Stimulated activated CD4-positive, alpha-beta T cell treated with anti-CD3 and anti-CD28 coated beads, TNF-alpha, amount 100 ng/mL, for 48 hours (primary cell): ENCODE results near the gene IMMT.

Experiments
- DNase-seq, 3 donors: peaks; one replicate each; pipeline ENCODE4 v3.0.0-alpha.2; 2020; ENCODE audit warnings: low read depth in 3 of 3

Gene IMMT

DNA sequence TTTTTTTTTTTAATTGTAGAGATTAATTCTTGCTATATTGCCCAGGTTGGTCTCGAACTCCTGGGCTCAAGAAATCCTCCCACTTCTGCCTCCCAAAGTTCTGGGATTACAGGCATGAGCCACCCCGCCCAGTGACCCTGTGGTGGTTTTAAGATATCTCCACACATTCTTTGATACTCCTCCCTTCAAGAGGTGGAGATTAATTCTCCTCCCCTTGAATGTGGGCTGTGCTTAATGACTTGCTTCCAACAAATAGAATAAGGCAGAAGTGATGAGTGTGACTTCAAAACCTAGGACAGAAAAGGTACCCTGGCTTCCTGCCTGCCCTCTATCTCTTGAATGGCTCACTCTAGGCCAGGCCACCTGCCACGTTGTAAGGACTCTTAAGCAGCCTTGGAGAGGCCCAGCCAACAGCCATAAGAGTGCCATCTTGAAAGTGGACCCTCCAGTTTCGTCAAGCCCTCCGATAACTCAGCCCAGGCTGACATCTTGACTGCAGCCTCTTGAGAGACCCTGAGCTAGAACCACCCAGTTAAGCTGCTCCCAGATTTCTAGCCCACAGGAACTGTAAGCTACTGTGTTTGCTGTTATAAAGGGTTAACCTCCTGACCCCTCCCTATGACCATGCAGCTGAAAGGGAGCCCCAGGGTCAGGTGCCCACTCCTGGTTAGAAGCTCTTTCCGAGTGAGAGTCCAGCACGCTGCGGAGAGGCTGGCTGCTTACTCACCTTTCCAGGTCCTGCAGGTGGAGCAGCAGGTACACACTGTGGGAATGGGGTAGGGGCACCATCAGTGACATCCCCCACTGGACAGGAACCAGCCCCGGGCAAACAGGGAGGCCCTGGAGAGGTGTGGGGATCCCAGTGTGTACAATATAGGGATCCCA lies 31.6 kb upstream of the IMMT start:
- DNase-seq = no peak

DNA sequence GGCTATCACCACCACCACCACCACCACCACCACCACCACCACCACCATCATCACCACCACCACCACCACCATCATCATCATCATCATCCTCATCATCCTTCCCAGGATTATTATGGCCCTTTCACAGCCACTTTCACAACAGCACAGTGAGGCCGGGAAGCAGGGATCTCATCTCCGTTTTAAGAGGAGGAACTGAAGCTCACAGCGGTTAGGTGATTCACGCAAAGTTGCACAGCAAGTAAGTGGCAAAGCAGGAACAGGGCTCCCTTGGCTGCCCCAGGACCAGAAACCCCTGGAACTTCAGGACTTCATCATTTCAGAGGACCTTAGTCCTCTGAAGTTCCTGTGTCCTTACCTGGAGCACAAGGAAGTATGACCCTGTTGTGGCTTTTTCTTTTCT lies 30.8 kb upstream of the IMMT start:
- no peak for DNase-seq

DNA sequence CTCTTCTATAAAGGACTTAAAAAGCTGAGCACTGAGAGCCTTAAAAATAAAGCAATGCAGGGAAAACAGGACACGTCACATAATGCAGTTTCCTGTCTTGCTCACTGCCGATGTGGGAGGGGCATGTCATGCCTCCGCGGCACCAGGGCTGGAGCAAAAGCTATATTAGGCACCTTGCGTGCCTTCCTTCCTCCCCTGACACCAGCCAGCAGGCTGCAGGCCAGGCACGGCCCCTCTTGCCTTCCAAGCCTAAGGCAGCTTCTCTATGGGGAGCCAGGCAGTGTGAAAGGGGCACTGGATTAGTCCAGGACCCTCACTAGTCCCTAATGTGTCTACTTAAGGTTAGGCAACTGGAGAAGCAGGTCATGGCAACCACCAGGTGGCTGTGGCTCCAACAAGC lies 30.3 kb upstream of the IMMT start:
- peak; percentile 19 to 46 (median 22) for DNase-seq

DNA sequence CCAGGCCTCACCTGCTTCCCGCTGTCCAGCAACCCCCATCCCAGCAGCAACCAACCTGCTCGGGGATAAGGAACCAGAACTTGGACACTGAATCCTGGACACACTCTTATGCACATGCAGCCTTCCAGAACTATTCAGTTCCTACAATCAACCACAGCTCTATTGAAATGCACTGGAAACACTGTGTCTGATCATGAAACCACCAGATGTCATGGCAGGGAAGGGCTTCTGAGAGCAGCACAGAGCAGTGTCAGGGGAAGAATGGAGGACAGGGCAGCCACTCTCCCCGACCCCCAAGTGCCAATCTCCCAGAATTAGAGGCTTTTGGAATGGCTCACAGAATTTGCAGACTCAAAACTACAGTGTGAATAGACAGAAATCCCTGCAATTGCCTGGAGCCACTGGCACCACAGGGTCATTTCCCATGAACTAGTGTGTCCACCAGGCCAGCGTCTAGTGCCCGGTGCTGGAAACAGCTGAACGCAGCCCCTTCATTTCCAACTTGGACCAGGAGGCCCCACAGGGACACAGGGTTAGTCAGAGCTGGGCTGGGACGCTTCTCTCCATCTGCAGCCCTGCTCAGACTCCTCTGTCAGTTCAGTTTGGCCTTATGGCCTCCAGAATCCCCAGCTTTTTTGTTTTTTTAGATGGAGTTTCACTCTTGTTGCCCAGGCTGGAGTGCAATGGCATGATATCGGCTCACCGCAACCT lies 29.5 kb upstream of the IMMT start:
- DNase-seq = no peak

DNA sequence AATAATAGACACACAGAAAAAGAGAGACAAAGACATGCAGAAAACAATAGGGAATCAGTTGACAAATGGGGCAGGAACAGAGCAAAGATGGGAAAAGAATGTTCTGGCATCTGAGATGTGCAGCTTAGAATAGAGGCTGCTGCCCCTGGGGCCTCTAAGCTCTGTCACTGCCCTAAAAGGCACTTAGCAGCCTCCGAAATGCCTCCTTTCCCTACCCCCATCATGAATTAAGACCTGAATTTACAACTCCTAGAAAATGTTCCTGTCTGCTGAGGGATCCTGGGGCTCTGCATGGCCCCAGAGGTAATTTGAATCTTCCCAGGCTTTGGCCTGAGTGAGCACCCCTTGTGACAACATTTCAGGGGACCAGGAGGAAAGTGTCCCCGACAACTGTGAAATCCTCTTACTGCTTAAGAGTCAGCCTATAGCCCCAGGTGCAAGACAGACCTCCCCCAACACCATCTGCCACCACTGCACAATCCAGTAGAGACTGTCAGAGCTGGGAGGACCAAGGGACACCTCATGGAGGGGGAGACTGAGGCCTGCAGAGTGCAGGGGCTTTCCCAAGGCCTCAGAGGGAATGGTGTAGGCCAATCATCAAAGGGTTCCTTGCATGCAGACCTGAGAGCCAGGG lies 28.8 kb upstream of the IMMT start:
- DNase-seq = no peak

DNA sequence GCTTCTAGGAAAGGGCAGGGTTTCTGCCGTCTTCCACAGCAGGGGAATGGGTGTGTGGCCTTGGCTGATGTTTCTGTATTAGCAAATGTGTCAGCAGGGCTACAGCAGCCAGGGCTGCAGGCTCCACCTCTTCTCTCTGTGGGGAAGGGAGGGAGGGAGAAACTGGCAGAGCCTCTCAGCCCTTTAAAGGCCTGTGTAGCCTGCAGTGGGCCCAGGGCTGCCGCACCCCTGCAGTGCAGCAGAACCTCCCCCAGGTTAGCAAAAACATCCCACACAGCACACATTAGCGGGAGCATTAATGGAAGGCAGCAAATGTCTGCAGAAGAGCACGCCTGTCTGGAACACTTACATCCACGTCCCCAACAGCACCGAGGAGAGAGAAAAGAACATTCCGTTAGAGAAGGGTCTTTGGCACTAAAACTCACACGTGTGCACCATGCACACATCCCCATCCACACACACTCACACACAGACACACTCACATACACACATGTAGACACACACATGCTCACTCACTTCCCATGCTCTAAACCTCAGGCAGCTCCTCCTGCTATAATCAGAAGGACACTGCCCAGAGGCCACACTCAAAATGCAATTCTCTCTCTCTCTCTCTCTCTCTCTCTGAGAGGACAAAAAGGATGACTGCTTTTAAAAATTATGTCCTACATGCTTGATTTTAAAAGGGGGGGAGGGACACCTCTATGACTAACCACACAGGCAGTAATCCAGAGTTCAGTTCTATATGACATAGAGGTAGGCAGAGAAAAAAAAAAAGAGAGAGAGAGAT lies 28.1 kb upstream of the IMMT start:
- no peak for DNase-seq

DNA sequence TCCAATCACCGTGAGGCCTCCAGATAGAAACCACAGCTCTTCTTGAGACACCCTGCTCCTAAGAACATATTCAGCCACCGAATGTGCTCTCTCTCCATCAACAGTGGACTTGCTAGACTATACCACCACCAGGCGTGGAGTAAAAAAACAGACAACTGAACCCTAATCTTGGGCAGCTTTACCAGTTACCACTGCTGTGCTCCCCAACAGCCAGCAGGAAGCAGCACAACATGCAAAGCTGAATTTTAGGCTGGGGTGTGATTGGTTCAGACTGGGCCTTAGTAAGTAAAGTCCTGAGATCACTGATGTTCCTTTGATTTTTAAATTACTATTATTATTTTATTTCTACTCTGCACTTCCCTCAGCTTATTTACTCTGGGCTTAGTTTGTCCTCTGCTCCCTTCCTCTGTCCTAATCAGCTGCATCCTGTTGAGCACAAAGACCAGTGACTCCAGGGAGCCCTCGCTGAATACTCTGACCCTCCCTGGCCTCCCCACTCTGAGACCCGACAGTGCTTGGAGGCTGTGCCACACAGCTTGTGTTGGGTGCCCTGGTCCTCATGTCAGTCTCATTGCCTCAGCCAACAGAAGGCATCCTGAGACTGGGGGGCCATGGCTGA lies 25.9 kb upstream of the IMMT start:
- DNase-seq = peak; percentile 22 to 34 (median 34)

DNA sequence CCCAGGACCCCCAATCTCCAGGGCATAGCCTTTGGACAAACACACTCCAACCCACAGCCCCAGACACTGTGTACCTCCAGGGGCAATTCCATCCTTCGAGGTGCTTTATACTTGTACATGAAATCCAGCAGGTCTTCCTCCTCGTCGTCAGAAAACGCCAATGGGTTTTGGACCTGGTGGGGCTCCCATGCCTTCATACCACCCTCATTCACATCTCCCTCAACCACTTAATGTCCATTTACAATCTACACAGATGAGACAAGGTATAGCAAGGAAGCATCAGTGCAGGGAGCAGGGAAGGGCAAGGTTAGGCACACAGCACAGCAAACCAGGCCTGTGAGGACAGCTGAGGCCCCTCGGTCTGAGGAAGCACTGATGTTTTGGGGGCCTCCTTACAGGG lies 24.6 kb upstream of the IMMT start:
- DNase-seq = no peak

DNA sequence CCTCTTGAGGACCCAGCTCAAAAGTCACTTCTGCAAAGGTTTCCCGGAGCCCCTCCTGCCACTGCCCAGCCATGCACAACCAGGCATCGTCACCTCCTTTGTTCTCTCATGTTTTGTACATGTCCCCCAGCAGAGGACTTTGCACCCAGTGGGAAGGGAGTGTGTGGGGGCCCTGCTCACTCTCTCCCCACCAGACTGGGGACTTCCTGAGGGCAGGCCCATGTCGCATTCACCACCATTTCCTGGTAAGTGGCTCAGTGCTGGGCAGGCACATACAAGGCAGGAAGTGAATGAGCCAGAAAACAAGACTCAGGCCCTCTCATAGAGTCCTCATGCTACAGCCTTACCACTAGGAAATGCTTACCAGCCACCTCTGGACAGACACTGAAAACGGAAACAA lies 22.9 kb upstream of the IMMT start:
- DNase-seq = no peak

DNA sequence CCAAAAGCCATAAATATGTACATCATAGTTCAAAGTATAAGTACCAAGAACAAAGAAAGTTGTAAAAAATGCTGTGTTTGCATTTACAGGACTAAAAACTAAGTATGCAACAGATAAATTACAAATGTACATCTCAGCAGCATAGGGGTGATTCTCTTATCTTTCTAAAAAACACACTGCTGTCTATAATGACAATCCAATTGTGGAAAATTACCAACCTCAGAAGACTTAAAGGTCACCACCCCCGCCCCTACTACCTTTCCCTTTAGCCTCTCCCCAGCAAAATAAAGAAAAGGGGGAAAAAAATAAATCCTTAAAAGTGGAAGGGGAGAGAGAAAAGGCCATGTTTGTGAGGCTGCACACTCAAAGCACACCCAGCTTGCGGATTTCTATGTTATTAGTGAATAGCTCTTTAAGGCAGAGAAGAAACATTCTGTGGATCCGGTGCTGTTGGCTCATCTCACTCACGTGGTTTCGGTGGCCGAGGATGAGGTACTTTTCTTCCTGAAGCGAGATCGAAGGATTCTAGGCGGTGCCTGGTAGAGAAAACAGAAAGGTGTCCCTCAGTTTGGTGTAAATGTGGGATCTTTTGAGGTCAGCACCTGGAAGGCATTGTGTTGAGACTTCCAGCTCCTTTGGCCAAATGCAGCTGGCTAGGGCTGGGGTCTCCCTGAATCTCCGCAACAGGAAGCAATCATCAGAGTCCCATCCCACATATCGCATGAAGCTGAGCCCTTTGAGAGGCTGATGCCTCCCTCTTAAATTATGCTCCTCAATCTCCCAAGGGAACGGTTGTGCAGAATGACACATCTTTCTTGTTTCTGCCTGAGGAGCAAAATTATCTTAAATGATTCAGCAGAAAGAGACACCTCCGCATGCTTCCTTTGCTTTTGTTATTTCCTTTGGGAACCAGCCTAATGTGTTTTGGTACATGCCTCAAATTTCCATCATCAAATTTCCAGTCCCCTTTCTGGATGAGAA lies 21.6 kb upstream of the IMMT start:
- no peak for DNase-seq

DNA sequence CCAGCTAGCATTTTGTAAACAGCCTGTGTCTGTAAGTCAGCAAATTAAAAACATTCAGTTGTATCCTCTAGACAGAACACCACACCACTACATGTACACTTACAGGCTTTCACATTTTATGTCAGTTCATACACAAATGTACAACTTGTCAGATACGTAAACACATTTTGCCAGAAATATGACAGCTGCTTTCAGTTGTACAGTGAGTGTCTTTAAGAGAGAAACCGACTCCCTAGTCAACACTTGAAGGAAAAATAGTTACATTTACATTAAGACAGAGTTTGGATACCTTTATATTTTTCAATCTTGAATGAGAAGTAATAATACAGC lies 19.2 kb upstream of the IMMT start:
- no peak for DNase-seq

DNA sequence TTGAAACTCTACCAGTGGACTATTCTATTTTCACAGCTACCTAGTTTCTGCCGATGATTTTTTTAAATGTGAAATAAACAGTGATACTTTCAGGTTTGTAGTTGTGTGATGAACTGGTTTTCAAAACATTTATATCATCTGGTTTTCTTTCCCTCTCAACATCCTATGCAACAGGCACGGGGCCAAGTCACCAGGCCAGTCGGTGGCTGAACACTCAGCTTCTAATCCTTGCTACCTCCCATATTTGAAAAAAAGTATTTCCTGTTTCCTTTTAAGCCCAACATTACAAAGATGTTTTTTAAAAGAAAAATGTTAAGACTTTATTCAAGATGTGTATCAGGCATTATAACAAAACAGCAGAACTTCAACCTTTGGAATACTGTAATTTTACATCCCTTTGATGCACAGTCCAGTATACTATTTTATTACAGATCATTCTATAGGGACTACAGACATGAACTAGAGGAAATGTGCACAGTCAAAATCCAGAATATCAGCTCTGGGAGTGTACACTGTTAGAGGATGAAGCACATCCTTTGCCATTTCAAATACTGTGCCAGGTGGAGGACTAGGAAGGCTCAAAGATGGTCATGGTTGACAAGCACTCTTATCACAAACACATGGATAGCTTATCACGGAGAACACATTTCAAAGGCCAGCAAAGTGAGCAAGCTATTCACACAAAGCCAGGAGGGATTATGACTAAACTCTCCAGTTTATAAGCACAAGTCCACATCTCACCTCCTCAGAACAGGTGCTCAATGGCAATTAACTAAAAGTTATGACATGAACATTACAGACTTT lies 18.6 kb upstream of the IMMT start:
- no peak for DNase-seq

DNA sequence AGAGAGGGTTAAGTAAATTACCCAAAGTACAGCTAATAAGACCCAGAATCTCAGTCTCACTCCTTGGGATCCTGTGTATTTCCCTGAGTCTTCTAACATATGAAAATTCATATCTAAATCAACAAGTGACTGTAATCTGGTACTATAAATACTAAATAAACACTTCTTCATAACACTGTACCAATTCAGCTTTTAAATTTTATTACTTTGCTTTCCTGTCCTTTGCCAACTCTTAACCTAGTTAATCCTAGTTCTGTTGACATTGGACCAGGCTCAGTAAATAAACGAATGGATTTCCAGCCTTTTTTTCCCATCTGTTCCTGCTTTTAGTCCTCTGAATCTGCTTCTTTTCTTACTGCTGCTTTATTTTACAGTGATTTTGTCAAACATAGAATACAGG lies 17.8 kb upstream of the IMMT start:
- DNase-seq = no peak

DNA sequence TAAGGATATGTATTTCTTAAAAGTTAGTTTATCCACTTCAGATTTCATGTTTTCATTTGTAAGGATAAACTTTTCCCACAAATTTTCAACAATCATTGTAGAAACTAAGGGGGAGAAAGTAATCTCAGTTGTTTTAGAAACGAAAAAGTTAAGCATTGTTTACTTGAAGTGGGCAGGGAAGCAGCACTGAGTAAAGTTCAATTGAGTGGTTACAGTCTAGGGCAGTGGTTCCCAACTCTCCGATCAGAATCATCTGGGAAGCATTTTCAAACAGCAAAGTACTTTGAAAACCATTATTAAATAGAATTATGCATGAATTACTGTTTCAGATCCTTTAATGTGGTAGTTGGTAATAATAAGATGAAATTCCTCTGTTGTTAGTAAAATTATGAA lies 16.5 kb upstream of the IMMT start:
- no peak for DNase-seq

DNA sequence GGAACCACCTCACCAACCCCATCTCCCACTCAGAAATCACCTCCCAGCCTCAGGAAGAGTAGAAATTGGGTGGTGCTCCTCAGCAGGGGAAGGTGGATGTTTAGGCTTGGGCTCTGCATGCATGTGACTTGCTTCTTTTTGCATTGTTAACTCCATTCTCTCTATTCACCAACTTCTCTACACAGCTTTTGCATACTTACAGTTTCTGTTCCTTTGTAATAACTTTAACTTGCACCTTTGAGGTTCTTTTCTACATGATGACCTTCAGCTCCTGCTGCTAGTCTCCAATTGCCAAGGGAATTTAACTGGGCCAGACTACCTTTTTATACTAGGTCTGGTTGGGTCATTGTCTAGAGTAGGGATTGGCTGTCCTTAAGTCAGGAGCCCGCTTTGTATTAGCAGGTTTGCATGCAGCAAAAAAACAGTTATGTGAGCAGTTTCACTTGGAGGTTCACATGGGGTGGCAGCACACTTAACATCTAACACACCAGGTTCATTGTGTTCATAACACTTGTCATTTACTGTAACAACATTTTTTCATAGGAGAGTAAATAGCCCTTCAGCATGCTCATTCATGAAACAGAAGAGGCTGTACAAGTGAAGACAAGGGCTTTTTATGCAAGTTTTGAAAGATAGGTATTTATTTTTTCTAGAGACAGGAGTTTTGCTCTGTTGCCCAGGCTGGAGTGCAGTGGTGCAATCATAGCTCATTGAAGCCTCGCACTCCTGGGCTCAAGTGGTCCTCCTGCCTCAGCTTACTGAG lies 16.0 kb upstream of the IMMT start:
- DNase-seq = no peak

DNA sequence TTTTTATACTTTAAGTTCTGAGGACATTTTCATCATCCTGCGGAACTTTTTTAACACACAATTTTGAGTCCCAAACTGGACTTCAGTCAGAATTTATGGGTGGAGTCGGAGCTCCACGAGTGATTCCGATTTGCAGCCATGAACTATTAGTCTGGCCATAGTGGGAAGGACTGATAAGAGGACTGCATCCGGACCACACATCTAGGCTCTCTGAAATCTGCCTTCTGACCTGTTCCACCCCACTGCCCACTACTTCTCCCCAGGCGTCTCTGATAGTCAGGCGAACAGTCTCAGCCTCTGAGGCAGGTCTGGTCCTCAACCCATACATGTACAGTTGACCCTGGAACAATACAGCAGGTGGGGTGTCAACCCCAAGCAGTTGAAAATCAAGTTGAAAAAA lies 9.2 kb upstream of the IMMT start:
- DNase-seq = no peak

DNA sequence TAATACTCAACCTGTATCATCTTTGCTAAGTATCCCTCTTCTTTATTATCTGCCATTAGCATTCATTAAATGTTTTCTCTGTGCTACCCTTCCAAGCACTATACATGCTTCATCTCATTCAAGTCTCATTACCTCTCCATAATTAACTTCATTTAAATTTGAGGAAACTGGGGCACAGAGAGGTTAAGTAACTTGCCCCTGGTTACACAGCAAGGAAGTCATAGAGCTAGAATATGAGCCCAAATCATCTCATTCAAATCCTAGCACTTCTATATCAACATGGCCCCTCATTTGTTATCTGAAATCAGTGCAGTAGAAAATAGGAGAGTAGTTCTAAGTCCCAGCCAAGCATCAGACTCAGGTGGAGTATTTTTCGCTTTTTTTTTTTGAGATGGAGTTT lies 8.4 kb upstream of the IMMT start:
- DNase-seq = no peak

DNA sequence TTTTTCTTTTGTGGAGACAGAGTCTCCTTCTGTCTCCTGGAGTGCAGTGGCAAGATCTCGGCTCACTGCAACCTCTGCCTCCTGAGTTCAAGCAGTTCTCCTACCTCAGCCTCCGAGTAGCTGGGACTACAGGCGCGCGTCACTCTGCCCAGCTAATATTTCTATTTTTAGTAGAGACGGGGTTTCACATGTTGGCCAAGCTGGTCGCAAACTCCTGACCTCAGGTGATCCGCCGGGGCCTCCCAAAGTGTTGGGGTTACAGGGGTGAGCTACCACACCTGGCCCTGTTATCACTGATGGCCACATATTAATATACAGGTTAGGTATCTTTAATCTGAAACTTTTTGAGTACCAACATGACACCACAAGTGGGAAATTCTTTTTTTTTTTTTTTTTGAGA lies 7.4 kb upstream of the IMMT start:
- no peak for DNase-seq

DNA sequence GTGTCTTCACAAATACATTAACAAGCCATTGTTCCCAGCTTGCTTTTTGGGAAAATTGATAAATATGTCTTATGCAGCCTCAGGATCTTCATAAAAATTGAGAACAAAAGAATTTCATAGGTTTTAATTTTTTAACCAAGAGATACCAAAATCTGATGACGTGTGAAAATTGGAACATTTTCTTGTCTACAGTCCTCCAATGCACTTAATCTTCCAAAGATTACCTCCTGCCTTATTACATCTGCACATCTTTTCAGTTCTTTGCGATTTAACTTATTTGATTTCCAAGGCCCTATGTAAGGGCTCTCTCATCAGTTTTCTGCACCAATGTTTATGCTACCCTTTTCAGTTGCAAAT lies 7.1 kb upstream of the IMMT start:
- DNase-seq = no peak
